ENCODE data around the gene CAPN2. TPM values are rescaled to one million over a fixed set of nuclear protein-coding genes. Genes with fewer than 3 reads are reported as not detected.
A peak's percentile ranks its signal among the peaks of the same experiment; 100 is the strongest.

The CAPN2 gene
- total RNA-seq, 2 donors from 2014 or later = 88.5 to 156 TPM

DNA sequence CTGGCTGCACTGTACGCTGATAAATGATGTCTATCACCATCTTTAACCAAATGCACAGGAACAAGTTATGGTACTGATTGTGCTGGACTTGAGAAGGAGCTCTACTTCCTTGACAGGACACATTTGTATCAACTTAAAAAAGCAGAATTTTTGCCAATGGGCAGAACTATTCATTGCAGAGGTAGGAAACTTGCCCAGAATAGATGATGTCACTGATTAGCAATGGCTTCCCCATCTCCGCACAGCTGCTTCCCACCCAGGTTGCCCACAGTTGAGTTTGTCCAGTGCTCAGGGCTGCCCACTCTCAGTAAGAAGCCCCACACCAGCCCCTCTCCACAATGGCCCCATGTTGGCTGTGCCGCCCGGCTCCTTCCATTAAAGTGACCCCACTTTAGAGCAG, 33.4 kb downstream of the CAPN2 start:
- WGBS = 95% methylated on average over 4 of the region's 4 CpGs
- no peak overlapping the region for H3K27ac ChIP-seq
- no peak overlapping the region for H3K4me3 ChIP-seq
- H3K9me3 ChIP-seq = no peaks in the 10 kb centered on the region
- intact Hi-C loops (cut with DNase I) = no loop called here
- H3K27me3 ChIP-seq (replicated peaks; ENCODE audit: insufficient read depth) = no peaks in the 10 kb centered on the region
- no peak for DNase-seq (ENCODE audit: low spot score)
- H3K36me3 ChIP-seq = no peaks in the 10 kb centered on the region
- TF ChIP-seq POLR2AphosphoS5 (IDR thresholded peaks at IDR 0.05) (no peak), CTCF (IDR thresholded peaks at IDR 0.05) (no peak), POLR2A (IDR thresholded peaks at IDR 0.05) (no peak)
- H3K4me1 ChIP-seq (replicated peaks) = peaks cover 4% of the 10 kb centered on the region

DNA sequence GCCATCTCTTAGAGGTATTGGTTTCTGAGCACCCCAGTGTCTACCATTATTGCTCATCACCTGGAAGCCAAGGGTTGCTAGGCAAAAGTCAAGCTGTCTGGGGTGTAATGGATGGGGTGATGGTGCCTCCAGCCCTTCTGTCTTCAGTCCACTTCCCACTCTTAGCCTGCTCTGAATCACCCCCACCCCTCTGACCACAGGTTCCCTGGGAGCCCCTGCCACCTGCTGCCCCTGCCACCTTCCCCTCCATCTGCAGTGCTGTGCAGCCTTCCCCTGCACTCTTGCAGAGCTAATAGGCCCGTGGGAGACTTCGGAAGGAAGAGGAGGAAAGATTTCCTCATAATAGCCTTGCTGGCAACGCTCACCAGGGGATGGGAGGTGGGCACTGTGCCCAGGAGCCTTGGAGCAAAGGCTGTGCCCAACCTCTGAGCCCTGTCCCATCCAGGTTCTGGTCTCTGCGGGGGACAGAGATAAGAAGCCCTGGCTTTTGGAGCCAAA, 35.5 kb downstream of the CAPN2 start:
- intact Hi-C loops (cut with DNase I) = no loop called here
- DNase-seq (ENCODE audit: low spot score) = no peak
- H3K36me3 ChIP-seq = no peaks in the 10 kb centered on the region
- no peaks in the 10 kb centered on the region for H3K9me3 ChIP-seq
- H3K27me3 ChIP-seq (replicated peaks; ENCODE audit: insufficient read depth) = no peaks in the 10 kb centered on the region
- peaks cover 4% of the 10 kb centered on the region for H3K4me1 ChIP-seq (replicated peaks)
- TF ChIP-seq CTCF (IDR thresholded peaks at IDR 0.05) (no peak), POLR2AphosphoS5 (IDR thresholded peaks at IDR 0.05) (no peak), POLR2A (IDR thresholded peaks at IDR 0.05) (no peak)
- WGBS = 35% methylated on average over 4 of the region's 4 CpGs
- no peak overlapping the region for H3K27ac ChIP-seq
- H3K4me3 ChIP-seq = no peak overlapping the region

DNA sequence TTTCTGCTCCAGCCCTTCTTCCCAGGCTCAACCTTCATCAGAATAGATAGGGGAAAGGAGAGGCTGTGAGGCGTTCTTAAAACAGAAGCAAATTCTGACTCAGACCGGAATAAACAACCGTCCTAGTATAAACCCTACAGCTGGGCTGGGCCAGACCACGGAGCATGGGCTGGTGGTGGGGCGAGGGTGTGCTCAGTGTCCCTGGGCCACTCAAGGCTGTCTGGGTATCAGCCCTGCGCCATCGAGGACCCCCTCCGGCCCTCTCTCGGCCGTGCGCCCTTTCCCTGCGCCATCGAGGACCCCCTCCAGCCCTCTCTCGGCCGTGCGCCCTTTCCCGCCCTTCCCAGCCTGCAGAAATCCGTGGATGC, 36.0 kb downstream of the CAPN2 start:
- TF ChIP-seq POLR2AphosphoS5 (IDR thresholded peaks at IDR 0.05) (no peak), POLR2A (IDR thresholded peaks at IDR 0.05) (no peak), CTCF (IDR thresholded peaks at IDR 0.05) (no peak)
- H3K36me3 ChIP-seq = no peaks in the 10 kb centered on the region
- 54% methylated on average over 16 of the region's 18 CpGs for whole genome bisulfite sequencing
- no peak for DNase-seq (ENCODE audit: low spot score)
- H3K27me3 ChIP-seq (replicated peaks; ENCODE audit: insufficient read depth) = no peaks in the 10 kb centered on the region
- H3K4me3 ChIP-seq = peak overlapping the region; percentile 31 to 36
- intact Hi-C loops (cut with DNase I) = no loop called here
- peak overlapping the region; percentile 33 to 59 for H3K27ac ChIP-seq
- no peaks in the 10 kb centered on the region for H3K9me3 ChIP-seq
- H3K4me1 ChIP-seq (replicated peaks) = peaks cover 4% of the 10 kb centered on the region

- 12% methylated on average over 33 of the region's 61 CpGs for WGBS
- Histone ChIP-seq H3K27ac (peak overlapping the region; percentile 33 to 59), H3K36me3 (no peaks in the 10 kb centered on the region), H3K4me1 (replicated peaks) (peaks cover 4% of the 10 kb centered on the region), H3K27me3 (replicated peaks; ENCODE audit: insufficient read depth) (no peaks in the 10 kb centered on the region), H3K4me3 (peak overlapping the region; percentile 31 to 36), H3K9me3 (no peaks in the 10 kb centered on the region)
- TF ChIP-seq POLR2A (IDR thresholded peaks at IDR 0.05) (no peak), CTCF (IDR thresholded peaks at IDR 0.05) (peak; percentile 93 to 96 (median 95)), POLR2AphosphoS5 (IDR thresholded peaks at IDR 0.05) (peak; percentile 62)
- intact Hi-C loops (cut with DNase I) = loop anchor here (1.0 kb wide), 1 partner anchor 37 kb away; the partner anchor contains the start of gene CAPN2
- DNase-seq (ENCODE audit: low spot score) = peak; percentile 57
Observed at GRCh38 chr1:223748773-223749733, 36.7 kb downstream of the CAPN2 start.

Measured in prostate gland (tissue), 2 donors.